H1 (cell line): ENCODE data around the gene SPARC. TPM values are rescaled to one million over a fixed set of nuclear protein-coding genes. Genes with fewer than 3 reads are reported as not detected.

Experiments
- KDM4A ChIP-seq: IDR thresholded peaks from one replicate; pipeline ENCODE4 v1.7.1; 2012; ENCODE audit warnings: low read depth, mild to moderate bottlenecking, moderate library complexity, low read length, inconsistent platforms; ENCODE audit not compliant: severe bottlenecking
- PHF8 ChIP-seq: fragments of 200-600 bp; sonication (generic); conservative IDR thresholded peaks from 2 replicates; pipeline ENCODE4 v1.7.1; 2012; ENCODE audit warnings: low read depth, mild to moderate bottlenecking, inconsistent platforms, low read length, moderate library complexity
- POLR2A ChIP-seq, 2 experiments: IDR thresholded peaks; 1 replicate in 1 of 2; 2 replicates in 1 of 2; pipeline ENCODE4 v1.6.1; 2011; ENCODE audit warnings: low read depth in 2 of 2, low read length in 2 of 2, mild to moderate bottlenecking in 2 of 2; ENCODE audit errors: control extremely low read depth in 1 of 2
- RBBP5 ChIP-seq: IDR thresholded peaks from 2 replicates; pipeline ENCODE4 v1.7.1; 2012; ENCODE audit warnings: low read depth, mild to moderate bottlenecking, inconsistent platforms, low read length, moderate library complexity, borderline replicate concordance
- SAP30 ChIP-seq: fragments of 300-600 bp; sonication (generic); IDR thresholded peaks from 2 replicates; pipeline ENCODE4 v1.7.1; 2012; ENCODE audit warnings: low read length, moderate library complexity, mild to moderate bottlenecking, inconsistent platforms; ENCODE audit not compliant: insufficient read depth, insufficient replicate concordance
- SP2 ChIP-seq: IDR thresholded peaks from 2 replicates; pipeline ENCODE4 v1.6.1; 2012; ENCODE audit warnings: mild to moderate bottlenecking, low read length, inconsistent platforms
- polyA plus RNA-seq, 7 experiments: library from polyadenylated mRNA; depleted of rRNA in 3 of 7; stranded (reverse) in 5 of 7; unstranded in 2 of 7; fragments of >200 nt in 5 of 7; fragments of 200-250 nt in 2 of 7; gene quantifications; 1 replicate in 5 of 7; 2 replicates in 1 of 7; 4 replicates in 1 of 7; pipeline versions ENCODE4 v1.2.1 to v1.2.3, GENCODE V29; 2011 to 2013; ENCODE audit warnings: missing spikeins in 2 of 7, mixed read lengths in 2 of 7
- total RNA-seq: library from RNA; stranded (reverse); fragmentation: NEBNext Ultra II Directional; extraction: Animal tissue kit (Norgen Biotek cat#: 25700); gene quantifications from 2 replicates; pipeline ENCODE4 v1.2.1, GENCODE V29; 2021
- TF ChIP-seq, protein P1 (sequence below): fragments of 300-600 bp; sonication (generic); IDR thresholded peaks from 2 replicates; pipeline ENCODE4 v1.7.1; 2012; ENCODE audit warnings: low read length, moderate library complexity, mild to moderate bottlenecking, inconsistent platforms; ENCODE audit not compliant: insufficient replicate concordance

Gene SPARC
- total and polyA plus RNA-seq, 2 of the 8 experiments (the other 6 are each of a cell fraction or from before 2014, with no cell fraction given) = 375 to 438 TPM

DNA sequence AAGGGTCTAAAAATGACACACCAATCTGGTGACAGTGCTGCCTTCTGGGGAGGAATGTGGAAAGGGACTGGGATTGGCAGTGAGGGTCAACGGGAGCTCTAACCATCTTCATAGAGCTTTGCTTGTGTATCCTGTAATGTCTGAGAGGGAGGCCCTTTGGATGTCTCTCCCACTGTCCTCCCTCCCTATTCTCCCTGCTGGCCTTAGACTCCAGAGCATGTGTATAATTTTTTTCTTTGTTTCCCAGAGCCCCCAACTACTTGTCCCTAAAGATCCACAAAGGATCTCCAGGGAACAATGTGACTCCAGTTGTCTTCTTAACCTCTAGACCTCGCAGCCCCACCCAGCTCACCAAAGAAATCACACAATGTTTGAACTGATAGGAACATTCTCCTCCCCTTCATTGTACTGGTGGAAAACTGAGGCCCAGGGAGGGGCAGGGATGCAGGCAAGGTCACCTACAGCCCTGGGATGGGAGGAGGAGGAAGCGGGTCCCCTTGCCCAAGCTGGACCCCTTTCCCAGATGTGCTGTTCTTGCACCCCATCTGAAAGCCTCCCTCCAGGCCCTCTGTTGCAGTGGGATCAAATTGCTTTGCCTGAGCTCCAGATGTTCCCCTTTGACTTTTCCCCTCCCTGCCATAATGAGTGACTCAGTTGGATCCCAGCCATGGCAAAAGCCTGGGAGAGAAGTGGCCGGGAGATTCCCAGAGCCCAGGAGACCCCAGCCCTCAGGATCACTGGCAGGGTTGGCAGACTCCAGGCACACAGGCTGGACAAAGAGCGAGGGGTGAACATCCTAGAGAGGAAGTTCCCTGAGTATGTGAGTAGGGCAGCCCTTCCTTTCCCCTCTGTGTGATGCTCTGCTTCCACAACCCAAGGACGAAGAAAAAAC, 21.8 kb downstream of the SPARC start (continued):
- TF ChIP-seq, protein P1, sequence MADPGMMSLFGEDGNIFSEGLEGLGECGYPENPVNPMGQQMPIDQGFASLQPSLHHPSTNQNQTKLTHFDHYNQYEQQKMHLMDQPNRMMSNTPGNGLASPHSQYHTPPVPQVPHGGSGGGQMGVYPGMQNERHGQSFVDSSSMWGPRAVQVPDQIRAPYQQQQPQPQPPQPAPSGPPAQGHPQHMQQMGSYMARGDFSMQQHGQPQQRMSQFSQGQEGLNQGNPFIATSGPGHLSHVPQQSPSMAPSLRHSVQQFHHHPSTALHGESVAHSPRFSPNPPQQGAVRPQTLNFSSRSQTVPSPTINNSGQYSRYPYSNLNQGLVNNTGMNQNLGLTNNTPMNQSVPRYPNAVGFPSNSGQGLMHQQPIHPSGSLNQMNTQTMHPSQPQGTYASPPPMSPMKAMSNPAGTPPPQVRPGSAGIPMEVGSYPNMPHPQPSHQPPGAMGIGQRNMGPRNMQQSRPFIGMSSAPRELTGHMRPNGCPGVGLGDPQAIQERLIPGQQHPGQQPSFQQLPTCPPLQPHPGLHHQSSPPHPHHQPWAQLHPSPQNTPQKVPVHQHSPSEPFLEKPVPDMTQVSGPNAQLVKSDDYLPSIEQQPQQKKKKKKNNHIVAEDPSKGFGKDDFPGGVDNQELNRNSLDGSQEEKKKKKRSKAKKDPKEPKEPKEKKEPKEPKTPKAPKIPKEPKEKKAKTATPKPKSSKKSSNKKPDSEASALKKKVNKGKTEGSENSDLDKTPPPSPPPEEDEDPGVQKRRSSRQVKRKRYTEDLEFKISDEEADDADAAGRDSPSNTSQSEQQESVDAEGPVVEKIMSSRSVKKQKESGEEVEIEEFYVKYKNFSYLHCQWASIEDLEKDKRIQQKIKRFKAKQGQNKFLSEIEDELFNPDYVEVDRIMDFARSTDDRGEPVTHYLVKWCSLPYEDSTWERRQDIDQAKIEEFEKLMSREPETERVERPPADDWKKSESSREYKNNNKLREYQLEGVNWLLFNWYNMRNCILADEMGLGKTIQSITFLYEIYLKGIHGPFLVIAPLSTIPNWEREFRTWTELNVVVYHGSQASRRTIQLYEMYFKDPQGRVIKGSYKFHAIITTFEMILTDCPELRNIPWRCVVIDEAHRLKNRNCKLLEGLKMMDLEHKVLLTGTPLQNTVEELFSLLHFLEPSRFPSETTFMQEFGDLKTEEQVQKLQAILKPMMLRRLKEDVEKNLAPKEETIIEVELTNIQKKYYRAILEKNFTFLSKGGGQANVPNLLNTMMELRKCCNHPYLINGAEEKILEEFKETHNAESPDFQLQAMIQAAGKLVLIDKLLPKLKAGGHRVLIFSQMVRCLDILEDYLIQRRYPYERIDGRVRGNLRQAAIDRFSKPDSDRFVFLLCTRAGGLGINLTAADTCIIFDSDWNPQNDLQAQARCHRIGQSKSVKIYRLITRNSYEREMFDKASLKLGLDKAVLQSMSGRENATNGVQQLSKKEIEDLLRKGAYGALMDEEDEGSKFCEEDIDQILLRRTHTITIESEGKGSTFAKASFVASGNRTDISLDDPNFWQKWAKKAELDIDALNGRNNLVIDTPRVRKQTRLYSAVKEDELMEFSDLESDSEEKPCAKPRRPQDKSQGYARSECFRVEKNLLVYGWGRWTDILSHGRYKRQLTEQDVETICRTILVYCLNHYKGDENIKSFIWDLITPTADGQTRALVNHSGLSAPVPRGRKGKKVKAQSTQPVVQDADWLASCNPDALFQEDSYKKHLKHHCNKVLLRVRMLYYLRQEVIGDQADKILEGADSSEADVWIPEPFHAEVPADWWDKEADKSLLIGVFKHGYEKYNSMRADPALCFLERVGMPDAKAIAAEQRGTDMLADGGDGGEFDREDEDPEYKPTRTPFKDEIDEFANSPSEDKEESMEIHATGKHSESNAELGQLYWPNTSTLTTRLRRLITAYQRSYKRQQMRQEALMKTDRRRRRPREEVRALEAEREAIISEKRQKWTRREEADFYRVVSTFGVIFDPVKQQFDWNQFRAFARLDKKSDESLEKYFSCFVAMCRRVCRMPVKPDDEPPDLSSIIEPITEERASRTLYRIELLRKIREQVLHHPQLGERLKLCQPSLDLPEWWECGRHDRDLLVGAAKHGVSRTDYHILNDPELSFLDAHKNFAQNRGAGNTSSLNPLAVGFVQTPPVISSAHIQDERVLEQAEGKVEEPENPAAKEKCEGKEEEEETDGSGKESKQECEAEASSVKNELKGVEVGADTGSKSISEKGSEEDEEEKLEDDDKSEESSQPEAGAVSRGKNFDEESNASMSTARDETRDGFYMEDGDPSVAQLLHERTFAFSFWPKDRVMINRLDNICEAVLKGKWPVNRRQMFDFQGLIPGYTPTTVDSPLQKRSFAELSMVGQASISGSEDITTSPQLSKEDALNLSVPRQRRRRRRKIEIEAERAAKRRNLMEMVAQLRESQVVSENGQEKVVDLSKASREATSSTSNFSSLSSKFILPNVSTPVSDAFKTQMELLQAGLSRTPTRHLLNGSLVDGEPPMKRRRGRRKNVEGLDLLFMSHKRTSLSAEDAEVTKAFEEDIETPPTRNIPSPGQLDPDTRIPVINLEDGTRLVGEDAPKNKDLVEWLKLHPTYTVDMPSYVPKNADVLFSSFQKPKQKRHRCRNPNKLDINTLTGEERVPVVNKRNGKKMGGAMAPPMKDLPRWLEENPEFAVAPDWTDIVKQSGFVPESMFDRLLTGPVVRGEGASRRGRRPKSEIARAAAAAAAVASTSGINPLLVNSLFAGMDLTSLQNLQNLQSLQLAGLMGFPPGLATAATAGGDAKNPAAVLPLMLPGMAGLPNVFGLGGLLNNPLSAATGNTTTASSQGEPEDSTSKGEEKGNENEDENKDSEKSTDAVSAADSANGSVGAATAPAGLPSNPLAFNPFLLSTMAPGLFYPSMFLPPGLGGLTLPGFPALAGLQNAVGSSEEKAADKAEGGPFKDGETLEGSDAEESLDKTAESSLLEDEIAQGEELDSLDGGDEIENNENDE = no peak
- no peak for TF ChIP-seq KDM4A
- TF ChIP-seq RBBP5 = no peak
- no peak for TF ChIP-seq POLR2A (IDR thresholded peaks at IDR 0.05; ENCODE audit: control extremely low read depth in 1 of 2, low read depth in 2 of 2, low read length in 2 of 2)
- no peak for TF ChIP-seq PHF8
- no peak for TF ChIP-seq SP2
- no peak for TF ChIP-seq SAP30
